HG03095 (cell line): ENCODE data around the gene RTP5.

Source experiments
- ATAC-seq: cut with Tn5 transposase; IDR thresholded peaks from one replicate; pipeline ENCODE4 v1.9.1; 2021; ENCODE audit warnings: moderate library complexity; ENCODE audit not compliant: unreplicated experiment

Gene RTP5

DNA sequence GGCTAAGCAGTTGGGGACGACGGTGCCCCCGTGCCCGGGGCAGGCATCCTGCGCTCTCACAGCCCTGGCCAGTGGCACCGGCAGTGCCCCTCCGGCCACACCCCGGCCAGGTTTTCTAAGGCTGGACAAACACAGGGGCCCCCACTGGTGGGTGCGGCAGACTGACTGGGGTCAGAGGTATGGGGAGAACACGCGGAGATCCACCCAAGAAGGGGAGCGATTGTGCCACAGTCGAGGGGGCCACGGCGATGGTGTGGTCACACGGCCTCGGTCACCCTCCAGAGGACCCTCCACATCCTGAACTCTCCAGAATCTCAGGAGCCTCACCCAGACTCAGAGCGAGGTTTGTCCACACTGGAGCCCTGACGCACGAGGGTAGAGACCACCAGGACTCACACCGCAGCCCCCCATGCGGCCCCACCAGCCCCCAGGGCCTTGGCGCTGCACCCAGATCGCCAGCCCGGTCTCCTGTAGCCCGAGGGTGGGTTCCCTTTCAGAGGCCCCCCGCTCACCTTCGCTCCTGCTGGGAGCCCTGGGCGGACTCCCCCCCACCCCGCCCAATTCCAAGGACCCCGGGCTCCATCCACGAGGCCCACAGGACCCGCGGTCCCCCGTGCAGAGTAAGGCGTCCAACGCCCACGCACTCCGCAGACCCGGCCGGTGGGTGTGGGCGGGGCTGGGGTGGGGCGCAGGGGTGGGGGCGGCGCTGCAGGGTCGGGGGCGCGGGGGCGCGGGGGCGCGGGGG, 26.0 kb upstream of the RTP5 start:
- ATAC-seq, result no peak

DNA sequence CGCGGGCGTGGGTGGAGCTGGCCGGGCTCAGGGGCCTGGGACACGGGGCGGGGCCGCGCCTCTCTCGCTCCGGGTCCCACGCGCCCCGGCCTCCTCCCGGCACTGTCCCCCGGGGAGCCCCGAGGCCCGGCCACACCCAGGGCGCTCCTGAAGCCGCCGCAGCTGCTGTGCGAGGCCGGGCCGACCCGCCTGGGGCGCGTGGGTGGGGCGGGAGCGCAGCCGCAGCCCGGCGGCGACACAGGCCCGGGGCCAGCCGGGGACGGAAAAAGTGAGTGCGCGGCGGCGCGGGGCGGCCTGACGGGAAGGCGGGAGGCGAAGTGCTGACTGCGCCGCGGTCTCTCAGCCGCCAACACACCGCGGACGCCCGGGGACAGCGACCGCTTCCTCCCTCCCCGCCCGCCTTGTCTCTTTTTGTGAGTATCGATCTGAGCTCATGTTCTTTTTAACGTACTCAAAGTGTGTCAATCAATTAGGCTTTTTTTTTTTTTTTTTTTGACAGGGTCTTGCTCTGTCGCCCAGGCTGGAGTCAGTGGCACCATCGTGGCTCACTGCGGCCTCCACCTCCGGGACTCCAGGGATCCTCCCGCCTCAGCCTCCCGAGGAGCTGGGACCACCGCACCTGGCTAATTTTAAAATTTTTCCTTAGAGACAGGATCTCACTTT, 25.3 kb upstream of the RTP5 start:
- ATAC-seq, result peak; percentile 70

DNA sequence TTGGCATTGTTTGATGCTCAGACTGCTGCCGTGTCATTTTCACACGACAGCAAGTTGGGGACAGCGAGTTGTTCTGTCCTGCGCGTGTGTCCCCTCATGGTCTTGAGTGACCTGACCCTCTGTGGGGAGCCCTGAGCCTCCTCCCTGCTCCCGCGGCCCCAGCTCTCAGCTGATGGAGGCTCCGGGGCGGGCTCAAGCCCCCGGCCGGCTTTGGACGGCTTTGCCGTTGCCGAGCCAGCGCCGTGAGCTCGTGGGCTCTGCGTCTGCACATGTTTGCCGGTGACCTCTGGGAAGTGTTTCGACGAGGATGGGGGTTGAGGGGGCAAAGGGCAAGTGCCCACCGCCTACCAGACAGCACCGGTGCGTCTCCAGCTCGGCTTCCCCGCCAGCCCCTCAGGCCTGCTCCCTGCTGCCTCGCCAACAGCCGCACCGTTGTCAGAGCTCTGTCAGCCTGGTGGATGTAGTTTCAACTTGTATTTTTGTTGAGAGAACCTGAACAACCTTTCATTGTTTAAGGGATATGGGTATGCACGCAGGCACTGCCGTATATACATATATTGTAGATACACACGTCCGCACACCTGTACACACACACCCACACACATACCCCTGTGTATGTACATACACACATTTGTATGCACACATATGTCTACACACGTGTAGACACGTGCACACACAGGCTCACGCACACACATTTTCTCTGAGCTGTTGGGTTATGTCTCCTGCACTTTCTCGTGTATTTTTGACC, 24.5 kb upstream of the RTP5 start:
- no peak for ATAC-seq

DNA sequence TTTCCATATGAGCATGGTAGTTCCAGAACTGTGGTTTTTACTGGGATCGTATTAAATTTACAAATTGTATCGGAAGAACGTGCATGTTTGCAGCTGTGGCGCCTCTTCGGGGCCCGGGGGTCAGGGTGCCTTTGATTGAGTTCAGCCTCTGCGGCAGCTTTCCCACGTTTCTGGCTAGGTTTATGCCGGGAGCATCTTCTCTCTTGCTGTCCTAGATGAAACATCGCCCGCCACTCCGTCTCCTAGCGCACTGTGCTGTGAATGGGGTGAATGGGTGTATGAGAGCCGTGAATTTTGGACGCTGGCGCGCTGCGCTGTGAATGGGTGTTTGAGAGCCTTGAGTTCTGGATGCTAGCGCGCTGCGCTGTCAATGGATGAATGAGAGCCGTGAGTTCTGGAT, 23.1 kb upstream of the RTP5 start:
- ATAC-seq, result no peak

DNA sequence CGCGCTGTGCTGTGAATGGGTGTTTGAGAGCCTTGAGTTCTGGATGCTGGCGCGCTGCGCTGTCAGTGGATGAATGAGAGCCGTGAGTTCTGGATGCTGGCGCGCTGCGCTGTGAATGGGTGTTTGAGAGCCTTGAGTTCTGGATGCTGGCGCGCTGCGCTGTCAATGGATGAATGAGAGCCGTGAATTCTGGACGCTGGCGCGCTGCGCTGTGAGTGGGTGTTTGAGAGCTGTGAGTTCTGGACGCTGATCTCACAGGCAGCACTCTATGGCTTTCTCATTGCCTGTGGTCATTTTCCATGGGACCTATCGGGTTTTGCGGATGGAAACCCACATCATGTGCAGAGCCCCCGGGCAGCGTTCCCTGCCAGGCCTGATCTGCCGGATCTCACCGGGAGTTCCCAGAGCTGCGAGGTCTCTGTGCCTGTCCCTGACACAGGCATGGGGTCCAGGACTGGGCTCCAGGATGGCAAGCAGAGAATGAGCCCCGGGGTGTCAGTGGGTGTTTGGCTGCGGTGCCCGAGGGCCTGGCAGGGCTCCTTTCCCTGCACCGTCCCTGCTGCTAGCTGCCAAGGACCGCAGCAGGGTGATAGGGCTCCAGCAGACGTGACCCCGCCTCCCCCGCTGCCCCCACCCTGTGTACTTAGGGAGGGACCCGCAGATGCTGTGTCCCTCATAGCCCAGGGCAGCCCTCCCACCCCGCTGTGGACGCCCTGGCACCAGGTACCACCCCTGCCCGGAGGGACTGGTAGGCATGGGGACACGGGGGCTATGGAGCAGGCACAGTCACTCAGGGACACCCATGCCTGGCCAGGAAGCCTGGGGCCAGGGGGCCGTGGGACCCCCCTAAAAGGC, 20.5 kb upstream of the RTP5 start:
- no peak for ATAC-seq

DNA sequence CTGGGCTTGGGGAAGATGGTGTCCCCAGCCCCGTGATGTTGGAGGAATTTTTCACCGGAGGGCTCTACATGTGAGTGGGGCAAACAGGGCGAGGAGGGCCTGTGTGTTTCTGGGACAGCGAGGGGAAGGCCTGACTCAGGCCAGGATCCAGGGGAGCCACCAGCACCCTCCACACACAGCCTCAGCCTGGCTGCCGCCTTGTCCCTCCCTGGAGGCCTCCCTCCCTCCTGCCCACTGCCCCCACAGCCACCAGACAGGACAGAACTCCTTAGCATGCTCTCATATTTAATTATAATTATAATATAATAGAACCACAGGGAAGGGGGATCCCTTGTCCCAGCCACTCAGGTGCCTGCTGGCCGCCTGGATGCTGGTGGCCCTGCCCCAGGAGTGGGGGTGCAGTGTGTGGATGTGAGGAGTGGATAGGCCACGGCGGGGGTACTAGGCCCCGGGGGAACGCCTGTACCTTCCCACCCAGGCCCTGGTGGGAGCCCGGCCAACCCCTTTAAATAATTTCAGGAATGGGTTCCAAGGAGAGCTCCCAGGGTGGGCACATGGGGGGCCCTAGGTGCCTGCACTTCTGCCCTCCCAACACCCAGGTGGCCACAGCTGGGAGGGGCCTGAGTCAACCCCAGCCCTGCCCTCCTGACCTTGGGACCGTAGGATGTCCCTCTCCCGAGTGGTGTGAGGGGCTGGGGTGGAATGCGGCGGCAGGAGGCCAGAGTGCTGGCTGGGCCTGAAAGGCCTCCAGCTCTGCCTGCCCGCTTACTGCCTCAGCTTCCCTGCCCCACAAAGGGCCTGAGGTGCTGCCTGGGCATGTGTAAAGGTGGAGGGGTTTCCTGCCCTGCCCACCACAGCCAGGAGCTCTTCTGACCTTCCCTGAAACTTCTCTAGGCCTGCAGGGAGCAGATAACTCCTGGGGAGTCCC, 19.6 kb upstream of the RTP5 start:
- ATAC-seq, result no peak

DNA sequence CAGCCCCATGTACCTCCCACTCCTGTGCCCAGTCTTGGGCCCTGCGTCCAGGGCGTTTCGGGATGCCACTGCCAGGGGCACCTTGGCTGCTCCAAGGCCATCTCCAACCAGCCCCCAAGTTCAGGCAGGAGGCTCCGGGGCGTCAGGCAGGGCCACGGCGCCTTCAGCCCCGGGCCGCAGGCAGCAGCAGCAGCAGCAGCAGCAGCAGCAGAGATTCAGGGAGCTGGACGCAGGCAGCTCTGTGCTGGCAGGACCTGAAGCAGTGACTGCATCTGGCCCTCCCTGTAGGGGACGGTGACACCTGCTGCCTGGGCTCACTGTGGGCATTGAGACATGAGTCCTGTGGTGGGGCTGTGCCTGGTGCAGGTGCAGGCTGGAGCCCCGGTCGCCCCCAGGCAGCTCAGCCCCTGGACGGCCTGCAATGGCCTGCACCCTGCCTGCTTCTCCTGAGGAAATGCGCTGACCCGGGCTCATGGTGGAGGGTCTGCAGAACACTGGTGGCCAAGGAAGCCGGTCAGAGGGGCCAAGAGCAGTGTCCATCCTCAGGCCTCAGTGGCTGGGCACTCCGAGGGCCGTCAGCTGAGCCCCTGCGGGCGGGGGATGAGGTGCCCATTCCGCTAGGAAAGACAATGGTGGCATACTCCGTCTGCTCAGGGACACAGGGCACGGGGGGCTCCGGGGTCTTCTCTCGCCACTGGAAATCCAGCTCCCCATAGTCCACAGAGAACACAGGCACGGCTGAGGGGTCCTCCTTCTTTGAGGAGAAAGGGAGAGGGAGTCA, 18.8 kb upstream of the RTP5 start:
- no peak for ATAC-seq

DNA sequence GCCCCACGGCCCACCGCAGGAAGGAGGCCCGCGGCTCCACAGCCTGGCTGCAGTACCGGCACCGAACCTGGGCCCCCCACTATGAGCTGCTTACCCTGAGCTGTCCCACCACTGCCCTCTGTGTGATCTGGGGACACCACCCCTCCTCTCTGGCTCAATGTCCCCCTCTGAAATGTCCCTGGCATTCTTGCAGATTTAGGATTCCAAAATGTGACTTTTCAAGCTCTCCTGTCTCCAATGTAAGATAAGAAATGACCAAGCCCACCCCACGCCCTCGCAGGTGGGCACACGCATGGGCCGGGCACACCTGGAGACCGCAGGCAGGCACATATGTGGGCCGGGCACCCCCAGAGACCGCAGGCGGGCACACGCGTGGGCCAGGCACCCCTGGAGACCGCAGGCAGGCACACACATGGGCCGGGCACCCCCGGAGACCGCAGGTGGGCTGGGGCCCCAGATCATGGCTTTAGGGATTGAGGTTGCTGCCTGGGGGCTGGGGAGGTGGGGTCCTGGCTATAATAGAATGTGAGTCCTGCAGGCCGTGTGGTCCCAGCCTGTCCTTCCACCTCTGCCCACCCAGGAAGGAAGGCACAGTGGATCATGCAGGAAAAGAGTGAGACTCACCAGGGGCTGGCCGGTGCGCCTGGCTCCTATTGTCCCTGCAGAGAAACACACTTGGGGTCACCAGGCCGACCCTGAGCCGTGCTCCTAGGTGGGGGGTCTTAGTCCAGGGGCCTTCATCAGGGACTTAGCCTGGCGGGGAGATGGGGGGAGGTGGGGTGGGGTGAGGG, 18.0 kb upstream of the RTP5 start:
- ATAC-seq, result no peak

DNA sequence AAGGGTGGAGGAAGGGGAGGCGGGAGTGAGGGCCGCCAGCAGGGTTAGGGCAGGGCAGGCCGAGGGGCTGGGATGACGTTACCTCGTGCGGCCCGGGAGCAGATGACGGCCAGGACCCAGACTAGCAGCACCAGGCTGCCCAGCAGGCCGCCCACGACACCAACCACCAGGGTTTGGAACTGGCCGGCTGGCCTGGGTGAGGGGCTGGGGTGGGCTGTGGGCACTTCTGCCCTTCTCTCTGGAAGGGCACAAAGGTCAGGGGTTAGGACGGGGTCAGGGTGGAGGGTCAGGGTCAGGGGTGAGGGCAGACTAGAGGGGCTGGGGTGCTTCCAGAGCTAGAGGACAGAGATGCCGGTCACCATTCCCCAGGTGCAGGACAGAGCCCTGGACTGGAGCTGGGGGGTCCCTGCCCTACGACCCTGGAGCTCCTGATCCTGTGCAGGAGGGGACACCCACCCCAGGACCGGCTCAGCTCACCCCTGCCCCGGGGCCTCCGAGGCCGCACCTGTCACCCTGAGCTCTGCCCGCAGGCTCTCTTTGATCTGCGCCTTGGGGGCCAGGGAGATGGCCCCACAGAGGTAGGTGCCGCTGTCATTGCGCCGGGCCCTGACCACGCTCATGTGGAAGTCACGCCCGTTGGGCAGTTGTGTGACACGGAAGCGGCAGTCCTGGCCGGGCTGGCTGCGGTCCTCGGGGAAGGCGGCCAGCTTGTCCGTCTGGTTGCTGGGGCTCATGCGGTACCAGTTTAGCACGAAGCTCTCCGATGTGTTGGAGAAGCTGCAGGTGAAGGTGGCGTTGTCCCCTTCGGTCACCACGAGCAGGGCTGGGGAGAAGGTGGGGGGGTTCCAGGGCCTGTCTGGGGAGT, 17.2 kb upstream of the RTP5 start:
- ATAC-seq, result no peak

DNA sequence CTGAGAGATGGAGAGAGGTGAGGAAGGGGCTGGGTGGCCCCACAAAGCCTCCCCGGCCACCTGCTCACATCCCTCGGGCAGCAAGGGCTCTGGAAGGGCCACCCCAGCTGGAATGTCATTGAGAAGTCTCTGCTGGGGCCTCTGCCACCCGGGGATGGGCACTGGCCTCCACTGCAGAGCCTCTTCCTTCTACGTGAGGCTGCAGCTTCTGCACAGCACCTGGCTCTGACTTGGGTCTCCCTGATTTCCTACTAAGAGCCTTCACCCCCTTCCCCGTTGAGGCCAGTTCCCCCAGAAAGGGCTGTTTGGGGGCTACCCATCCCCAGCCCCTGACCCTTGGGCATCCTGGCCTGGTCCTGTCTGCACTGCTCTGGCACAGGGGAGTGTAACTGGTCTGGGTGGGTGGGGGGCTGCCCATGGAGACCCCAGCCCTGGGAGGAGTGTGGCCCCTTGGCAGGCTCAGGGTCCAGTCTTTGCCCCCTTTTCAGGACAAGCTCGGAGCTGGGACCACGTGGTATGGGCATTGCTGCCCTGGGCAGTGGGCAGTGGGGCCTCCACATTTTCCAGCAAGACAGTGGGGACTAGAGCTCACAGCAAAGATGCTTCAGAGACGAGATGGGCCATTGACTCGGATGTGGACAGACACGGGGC, 16.4 kb upstream of the RTP5 start:
- ATAC-seq, result no peak

DNA sequence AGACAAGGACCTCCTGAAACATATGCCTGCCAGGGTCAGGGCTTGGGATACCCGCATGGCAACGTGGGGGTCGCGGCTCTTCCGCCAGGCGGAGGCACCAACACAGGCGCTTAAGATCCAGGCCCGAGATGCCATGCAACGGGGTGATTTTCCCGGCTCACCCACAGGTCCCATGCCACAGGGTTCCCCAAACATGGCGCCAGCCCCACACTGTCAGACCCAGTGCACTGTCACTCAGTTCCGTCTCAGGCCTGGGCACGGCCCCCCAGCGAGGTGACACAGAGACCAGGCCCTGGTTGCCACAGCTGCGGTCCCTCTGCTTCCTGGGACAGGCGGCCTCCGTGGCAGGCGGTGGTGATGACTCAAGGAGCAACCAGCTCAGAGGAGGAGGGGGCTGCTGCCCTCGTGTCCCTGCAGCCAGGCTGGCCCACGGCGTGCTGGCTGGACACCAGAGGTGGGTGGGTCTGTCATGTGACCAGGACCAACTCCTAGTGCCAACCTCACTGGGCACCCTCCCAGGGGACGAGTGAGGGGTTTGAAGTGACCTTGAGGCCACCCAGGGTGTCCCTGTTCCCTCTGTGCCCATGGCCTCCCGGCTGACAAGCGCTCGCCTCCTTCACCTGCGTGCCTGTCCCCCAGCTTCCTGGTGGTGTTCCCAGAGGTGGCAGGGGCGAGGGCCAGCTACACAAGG, 15.7 kb upstream of the RTP5 start:
- ATAC-seq, result no peak

DNA sequence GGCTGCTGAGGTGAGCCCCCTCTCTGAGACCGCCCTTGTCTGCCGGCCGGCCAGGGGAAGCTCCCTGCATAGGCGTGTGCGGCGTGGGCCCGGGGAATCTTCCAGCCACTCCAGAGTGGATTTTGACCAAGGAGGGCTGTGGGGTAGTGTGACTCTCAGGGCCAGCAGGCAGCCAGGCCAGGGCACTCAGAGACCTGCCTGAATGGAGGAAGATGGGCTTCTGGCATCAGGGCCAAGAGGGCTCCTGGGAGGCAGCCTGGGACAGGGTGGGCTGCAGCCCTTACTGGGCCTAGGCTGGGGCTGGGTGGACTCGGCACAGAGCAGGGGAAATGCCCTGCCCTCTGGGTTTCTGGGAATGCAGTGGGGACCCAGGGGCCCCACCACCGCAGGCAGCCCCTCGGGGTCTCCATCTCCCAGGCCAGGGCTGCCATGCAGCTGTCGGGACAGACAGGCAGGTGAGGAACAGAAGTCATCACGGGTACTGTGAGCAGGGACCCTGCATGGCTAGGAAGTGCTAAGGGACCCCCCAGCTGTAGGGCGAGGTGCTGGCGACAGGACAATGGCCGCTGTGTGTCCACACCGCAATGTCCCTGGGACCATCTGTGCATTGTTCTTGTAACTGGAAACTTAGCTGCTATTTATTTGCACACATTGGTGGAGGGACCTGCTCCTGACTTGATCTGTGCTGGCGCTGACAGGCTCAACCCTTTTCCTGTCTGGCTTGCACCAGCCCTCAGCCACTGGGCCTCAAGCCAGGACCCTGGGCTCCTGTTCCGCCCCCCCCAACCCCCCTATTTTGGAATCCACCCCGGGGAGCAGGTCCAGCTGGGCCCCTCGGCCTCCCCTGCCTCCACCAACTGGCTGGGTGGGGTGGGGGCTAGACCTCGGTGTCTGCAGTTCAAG, 14.9 kb upstream of the RTP5 start:
- no peak for ATAC-seq

DNA sequence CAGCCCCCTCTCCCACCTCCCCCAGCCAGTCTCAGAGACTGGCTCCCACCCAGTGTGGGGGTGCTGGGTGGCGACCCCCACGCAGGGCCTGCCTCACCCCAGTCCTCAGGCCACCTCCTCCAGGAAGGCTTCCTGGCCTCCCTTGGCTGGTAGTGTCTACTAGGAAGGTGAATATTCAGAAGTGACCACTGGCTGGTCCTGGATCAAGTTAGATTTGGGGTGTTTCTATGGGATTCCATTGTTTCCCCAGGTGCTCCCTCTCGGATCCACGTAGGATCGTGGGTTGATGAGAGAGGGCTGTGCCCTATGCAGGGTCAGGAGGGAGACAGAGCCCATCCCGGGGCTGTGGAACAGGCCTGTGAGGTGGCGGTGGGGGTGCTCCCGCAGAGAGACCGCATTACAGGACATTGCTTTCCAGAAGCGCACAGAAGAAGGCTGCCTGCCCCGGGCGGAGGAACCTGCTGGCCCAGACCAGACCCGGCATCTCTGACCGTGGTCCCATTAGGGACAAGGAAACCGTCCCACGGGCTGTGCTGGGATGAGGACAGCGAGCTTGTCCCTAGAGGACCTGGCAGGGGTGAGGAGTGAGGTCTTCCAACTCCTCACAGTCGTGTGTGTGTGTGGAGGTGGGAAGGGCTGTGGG, 14.2 kb upstream of the RTP5 start:
- no peak for ATAC-seq

DNA sequence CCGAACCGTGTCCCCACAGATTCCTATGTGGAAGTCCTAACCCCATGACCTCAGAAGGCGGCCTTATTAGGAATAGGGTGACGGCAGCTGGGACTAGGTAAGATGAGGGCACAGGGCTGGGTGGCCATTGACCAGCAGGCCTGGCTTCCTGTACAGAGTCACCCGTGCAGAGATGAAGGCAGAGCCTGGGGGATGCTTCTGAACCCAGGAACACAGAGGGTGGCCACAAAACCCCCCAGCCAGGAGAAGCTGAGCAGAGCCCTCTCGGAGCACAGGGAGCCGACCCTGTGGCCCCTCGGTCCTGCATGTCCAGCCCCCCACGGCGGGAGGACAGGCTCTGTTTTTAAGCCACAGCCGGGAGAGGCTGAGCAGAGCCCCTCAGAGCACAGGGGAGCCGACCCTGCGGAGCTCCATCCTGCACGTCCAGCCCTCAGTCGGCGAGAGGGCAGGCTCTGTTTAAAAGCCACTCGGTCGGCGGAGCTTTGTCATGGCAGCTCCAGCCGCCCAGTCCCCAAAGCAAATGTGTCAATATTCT, 13.6 kb upstream of the RTP5 start:
- ATAC-seq, result no peak
